HG02678 (cell line): Measurements from ENCODE around the gene PPP1R14D.

Source experiments
- ATAC-seq: cut with Tn5 transposase; IDR thresholded peaks from one replicate; pipeline ENCODE4 v1.9.1; 2021; ENCODE audit warnings: mild to moderate bottlenecking, moderate library complexity; ENCODE audit not compliant: unreplicated experiment

Gene PPP1R14D

GRCh38 chr15:40853241-40853890 lies 24.9 kb upstream of the PPP1R14D start:
- ATAC-seq, result no peak

- no peak for ATAC-seq
These were observed 24.0 kb upstream of the PPP1R14D start for GRCh38 chr15:40852529-40852928.

GRCh38 chr15:40850576-40851112 lies 22.1 kb upstream of the PPP1R14D start:
- no peak for ATAC-seq

- ATAC-seq, result peak; percentile 74
These were observed 18.9 kb upstream of the PPP1R14D start for GRCh38 chr15:40847223-40847961.

DNA sequence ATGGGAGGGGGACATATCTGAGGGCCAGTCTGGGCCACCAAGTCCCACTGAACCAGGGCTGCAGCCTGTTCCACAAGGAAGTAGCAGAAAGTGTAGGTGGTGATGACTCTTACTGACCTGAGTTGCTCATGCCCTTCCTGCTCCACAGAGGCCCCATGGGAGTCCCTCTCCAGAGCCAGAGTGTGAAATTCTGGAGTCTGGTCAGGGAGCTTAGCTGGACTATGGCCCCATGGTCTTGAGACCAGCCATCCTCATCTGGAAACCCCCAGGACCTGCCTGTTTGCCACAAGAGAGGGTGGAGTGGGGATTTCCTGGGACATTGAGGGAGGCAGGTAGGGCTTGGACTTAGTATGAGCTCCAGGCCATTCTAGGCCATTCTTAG lies 18.3 kb upstream of the PPP1R14D start:
- peak; percentile 24 for ATAC-seq

- no peak for ATAC-seq
These were observed 17.2 kb upstream of the PPP1R14D start for GRCh38 chr15:40845511-40846284.

DNA sequence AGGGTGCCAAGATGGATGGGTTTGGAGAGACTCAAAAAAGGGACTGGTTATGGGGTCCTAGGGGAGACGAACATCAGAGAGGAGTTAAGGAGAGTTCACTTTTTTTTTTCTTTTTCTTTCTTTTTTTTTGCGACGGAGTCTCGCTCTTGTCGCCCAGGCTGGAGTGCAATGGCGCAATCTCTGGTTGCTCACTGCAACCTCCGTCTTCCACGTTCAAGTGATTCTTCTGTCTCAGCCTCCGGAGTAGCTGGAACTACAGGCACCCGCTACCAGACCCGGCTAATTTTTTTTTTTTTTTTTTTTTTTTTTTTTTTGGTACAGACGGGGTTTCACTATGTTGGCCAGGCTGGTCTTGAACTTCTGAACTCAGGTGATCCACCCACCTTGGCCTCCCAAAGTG lies 16.5 kb upstream of the PPP1R14D start:
- ATAC-seq, result no peak

GRCh38 chr15:40844696-40845030 lies 16.2 kb upstream of the PPP1R14D start:
- no peak for ATAC-seq

GRCh38 chr15:40843885-40844695 lies 15.6 kb upstream of the PPP1R14D start, which contains the start of gene SPINT1:
Gene SPINT1, plus strand, starts transcription at chr15:40844048. Its CDS starts 507 bp downstream, at chr15:40844555.
- no peak for ATAC-seq

GRCh38 chr15:40843261-40843884 lies 14.9 kb upstream of the PPP1R14D start:
- no peak for ATAC-seq

DNA sequence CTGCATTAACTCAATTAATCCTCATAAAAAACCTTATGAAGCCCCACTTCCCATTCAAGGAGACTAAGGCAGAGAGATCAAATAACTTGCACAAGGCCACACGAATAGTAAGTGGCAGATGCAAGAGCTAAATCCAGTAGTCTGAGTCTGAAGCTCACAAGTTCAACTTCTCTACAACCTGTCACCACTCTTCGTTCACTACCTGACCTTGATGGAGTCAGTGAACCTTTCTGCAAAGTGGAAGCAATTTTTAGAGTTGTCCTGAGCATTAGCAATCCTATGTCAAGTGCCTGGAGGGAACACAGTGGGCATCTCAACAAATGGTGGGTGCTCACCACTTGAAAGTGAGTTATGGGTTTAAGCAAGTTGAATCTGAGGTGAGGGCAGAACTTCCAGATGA lies 13.2 kb upstream of the PPP1R14D start:
- ATAC-seq, result no peak

DNA sequence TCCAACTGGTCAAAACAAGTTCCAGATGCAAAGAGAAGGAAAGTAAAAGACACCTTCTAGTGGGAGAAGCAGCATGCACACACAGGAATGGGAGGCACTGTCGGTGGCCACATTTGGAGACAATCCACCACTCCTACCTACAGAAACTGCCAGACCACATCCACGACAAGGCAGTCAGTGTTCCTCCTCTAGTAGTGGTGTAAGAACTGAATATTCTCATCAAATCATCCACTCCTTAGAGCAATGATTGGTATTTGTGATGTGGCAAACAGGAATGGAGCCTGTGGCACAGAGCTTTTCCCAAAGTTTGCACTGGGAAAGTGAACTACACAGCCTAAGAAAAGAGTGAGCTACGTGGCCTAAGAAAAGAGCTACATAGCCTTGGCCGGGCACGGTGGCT lies 10.2 kb upstream of the PPP1R14D start:
- no peak for ATAC-seq

DNA sequence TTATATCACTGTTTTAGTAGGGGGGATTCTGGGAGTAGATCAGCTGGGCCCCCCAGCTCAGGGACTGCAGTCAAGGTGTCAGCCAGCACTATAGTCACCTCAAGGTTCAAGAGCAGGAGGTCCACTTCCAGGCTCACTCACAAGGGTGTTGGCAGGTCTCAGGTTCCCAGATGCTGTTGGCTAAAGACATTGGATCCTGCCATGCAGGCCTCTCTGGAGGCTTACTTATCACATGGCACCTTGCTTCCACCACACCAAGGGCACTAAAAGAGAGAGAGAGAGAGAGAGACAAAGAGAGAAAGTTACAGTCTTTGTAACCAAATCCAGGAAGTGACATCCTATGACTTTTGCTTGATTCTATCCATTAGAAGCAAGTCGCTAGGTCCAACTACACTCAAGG lies 7.5 kb upstream of the PPP1R14D start:
- ATAC-seq, result no peak

DNA sequence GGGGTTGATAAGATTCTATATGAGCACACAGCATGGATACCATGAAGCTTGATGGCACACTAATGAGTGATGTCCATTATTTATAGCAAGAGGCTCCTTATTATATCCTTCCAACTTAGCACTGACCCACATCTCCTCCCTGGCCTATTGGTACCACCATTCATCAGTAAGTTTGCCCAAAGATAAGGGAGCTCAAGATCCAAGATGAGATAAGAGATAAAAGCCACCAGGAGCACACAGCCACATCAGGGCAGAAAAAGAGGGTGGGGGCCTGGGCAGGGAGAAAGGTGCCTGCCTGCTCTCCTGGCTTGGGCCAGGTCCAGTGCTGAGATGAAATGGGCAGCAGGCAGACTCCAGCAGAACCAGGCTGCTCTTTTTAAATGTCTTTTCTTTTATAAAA lies 4.4 kb upstream of the PPP1R14D start:
- ATAC-seq, result no peak

DNA sequence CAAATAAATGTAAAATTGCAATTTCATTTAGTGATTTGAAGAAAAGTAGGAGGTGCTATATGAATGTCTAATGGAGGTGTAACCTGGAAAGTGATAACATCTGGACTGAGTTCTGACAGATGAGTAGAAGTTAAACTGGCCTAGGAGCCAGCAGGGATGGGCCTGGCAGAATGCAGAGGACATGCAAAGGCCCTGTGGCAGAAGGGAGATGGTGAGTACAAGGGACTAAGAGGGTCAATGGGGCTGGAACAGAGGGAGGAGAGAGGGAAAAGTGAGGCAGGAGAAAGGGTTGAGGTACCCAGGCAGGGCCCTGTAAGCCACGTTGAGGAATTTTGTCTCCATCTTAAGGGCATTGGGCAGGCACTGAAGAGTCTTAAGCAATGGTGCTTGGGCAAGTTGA lies 3.4 kb upstream of the PPP1R14D start:
- no peak for ATAC-seq

DNA sequence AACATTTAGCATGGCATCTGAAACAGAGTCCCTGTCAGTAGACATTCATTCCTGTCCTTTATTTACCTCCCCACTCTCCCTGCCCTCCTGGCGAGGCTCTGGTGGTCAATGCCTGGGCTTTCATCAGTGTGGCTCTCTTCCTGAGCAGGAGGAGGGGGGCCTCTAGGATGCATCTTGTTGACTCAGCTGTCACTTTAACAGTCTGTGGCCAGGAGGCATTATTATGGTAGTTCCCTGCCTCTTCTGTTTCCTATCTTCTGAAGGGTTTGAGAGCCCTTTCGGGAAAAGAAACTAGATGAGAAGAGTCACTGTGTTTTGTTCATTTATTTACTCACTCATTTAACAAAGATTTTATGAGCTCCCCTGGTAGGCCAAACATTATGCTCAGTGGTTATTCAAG lies 2.4 kb upstream of the PPP1R14D start:
- no peak for ATAC-seq

DNA sequence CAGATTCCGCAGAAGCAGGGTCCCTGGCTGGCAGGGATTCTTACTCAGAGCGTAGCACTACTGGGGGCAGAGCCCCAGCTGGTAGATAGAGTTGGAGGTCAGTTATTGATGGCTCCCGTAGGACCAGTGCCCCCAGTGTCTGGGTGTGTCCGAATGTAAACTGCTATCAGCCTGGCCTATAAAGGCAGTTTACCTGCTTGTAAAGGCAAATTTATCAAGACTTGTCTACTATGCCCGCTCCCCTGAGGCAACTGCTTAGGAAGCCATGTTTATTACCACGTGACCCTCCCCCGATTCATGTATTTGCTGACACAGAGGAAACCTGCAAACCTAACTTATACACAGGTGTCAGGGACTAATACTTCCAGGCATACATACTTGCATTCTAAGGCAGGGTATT lies 607 bp upstream of the PPP1R14D start:
- ATAC-seq, result no peak

DNA sequence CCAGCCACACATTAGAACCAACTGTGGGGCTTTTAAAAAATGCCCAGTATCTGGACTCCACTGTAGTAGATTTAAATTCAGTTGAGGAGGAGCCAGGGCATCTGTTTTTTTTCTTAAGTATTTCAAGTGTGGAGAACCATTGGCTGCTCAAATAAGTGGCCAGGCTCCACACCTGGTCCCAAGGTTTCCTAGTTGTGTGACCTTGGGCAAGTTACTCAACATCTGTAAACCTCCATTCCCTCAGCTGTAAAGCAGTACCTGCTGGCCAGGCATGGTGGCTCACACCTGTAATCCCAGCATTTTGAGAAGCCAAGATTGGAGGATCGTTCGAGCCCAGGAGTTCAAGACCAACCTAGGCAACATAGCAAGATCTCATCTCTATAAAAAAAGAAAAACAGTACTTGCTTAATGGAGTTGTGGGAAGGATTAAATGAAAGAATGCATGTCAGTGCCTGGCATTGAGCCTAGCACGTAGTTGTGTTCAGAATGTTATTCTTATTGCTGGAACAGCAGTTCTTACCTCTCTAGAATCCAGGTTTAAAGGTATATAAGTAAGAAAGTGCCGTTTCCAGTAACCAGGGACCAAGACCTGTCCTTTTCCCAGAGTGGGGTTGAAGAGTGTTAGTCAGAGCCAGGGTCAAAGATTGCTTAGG lies 2.0 kb downstream of the PPP1R14D start:
- ATAC-seq, result no peak

DNA sequence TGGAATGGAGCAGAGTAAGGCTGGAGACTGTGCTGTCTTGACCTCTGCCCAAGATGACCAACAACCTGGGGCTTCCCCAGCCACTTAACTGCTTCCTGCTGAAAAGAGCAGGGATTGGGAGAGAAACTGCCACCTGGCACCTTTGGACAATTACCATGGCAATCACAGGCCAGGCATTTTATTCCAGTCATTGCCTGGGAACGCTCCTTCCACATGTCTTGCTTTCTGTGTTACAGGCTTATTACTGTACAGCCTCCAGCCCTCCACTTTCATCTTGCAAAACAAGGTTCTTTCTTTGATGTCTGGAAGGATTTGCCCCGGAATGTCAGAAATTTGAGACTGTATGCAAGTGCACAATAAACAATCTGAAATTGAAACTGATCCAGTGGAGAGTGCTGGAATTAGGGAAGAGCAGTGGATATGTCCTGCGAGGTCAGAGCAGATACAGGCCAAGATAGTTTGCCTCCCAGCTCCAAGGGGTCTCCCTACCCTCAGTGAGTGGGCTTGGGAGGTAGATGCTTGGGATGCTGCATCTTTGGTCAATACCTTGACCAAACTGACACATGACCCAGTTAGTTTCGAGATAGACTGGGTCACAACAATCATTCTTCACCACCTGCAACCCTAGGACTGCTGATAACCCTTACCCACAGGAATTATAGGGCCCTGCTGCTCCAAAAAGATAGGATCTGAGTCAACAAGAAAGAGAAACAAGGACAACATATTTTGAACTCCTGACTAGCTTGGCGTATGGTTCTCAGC lies 2.7 kb downstream of the PPP1R14D start:
- ATAC-seq, result no peak
